Caki2 (cell line): ENCODE measurements around the gene PHF21A. TPM values are rescaled to one million over a fixed set of nuclear protein-coding genes. Genes with fewer than 3 reads are reported as not detected.
"Not testable (repeated sequence)": the region's sequence is repeated elsewhere in the genome, so short reads cannot be mapped to it uniquely, and the experiment has no call there.

Experiments
- DNase-seq: peaks from one replicate; pipeline ENCODE4 v3.0.0-alpha.2; 2015; ENCODE audit warnings: low read depth
- in situ Hi-C: cut with HindIII; loops from 2 replicates; pipeline ENCODE4 v1.10.0; 2016; ENCODE audit warnings: low sequenced_read_pairs, low pct_unique_long_range_greater_than_20kb, mixed read lengths
- total RNA-seq: library from RNA; depleted of rRNA; stranded (reverse); fragments of >200 nt; shearing (Covaris generic); gene quantifications from 2 replicates; pipeline ENCODE4 v1.2.3, GENCODE V29; 2014; ENCODE audit warnings: low replicate concordance

PHF21A gene
- total RNA-seq, 1 experiment from 2014 or later: 12.0 TPM

- no peak for DNase-seq
- in situ Hi-C loops: no loop called here
These were observed 1.9 kb upstream of the PHF21A start for GRCh38 chr11:46122945-46123715.

- DNase-seq: peak; percentile 60
- in situ Hi-C loops: no loop called here
These were observed 647 bp upstream of the PHF21A start for GRCh38 chr11:46121724-46122477.

GRCh38 chr11:46120346-46121300 is 631 bp downstream of the PHF21A start:
- in situ Hi-C loops: no loop called here
- no peak for DNase-seq

GRCh38 chr11:46119352-46120216 is 1.7 kb downstream of the PHF21A start:
- DNase-seq: peak; percentile 41
- in situ Hi-C loops: no loop called here

- in situ Hi-C loops: no loop called here
These were observed 2.4 kb downstream of the PHF21A start for GRCh38 chr11:46118702-46119351.

GRCh38 chr11:46117842-46118241 is 3.4 kb downstream of the PHF21A start:
- in situ Hi-C loops: no loop called here
- no peak for DNase-seq

More at GRCh38 chr11:46118702-46119351, 2.4 kb downstream of the PHF21A start:
- DNase-seq: no peak

- DNase-seq, in situ Hi-C loops: not testable (repeated sequence)
These were observed 4.6 kb downstream of the PHF21A start for GRCh38 chr11:46116712-46117037.

GRCh38 chr11:46116007-46116711 is 5.1 kb downstream of the PHF21A start:
- no peak for DNase-seq
- in situ Hi-C loops: no loop called here

GRCh38 chr11:46114961-46115360 is 6.3 kb downstream of the PHF21A start:
- in situ Hi-C loops: no loop called here
- DNase-seq: no peak

- in situ Hi-C loops: no loop called here
- DNase-seq: no peak
These were observed 6.9 kb downstream of the PHF21A start for GRCh38 chr11:46114378-46114777.

- in situ Hi-C loops: no loop called here
- DNase-seq: no peak
These were observed 8.2 kb downstream of the PHF21A start for GRCh38 chr11:46112961-46113607.

GRCh38 chr11:46108751-46109150 is 12.5 kb downstream of the PHF21A start:
- in situ Hi-C loops: no loop called here
- DNase-seq: no peak

- DNase-seq: no peak
- in situ Hi-C loops: no loop called here
These were observed 13.5 kb downstream of the PHF21A start for GRCh38 chr11:46107780-46108179.

- in situ Hi-C loops: no loop called here
- no peak for DNase-seq
These were observed 13.9 kb downstream of the PHF21A start for GRCh38 chr11:46107408-46107718.

- DNase-seq: no peak
- in situ Hi-C loops: no loop called here
These were observed 14.5 kb downstream of the PHF21A start for GRCh38 chr11:46106530-46107407.

- no peak for DNase-seq
- in situ Hi-C loops: no loop called here
These were observed 15.3 kb downstream of the PHF21A start for GRCh38 chr11:46105926-46106325.
